Non-pigmented ciliary epithelial cell (primary cell): ENCODE results near the gene CGB5.
"Not testable (repeated sequence)": the region's sequence is repeated elsewhere in the genome, so short reads cannot be mapped to it uniquely, and the experiment has no call there.

Experiments used
- DNase-seq: peaks from one replicate; pipeline ENCODE4 v3.0.0-alpha.2; 2010; ENCODE audit warnings: low read depth

CGB5 gene

DNA sequence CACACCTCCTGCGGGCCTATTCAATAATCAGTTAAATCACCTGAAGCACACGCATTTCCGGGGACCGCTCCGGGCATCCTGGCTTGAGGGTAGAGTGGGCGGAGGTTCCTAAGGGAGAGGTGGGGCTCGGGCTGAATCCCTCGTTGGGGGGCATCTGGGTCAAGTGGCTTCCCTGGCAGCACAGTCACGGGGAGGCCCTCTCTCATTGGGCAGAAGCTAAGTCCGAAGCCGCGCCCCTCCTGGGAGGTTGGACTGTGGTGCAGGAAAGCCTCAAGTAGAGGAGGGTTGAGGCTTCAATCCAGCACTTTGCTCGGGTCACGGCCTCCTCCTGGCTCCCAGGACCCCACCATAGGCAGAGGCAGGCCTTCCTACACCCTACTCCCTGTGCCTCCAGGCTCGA is at the start of gene CGB5:
TSS of gene CGB5 (plus strand) at position 301 of the 400 bp plus-strand sequence. CDS start 362 bp downstream, outside the sequence.
- not testable (repeated sequence) for DNase-seq

DNA sequence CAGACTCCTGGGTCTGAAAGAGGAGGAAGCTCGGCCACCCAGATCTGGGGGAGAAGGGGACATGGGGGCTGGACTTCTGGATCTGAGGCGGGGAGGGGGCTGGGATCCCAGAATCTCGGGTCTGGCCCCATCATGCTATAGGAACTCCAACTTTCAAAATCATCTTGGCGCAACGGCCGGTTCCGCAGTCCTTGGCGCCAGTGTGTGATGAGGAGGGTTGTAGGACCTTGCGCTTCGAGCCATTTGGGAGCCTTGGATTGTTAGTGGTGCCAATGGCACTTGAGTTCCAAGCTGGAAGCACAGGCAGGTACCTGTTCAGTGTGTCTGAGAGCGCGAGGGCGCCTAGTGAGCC is 49.6 kb upstream of the CGB5 start:
- no peak for DNase-seq

DNA sequence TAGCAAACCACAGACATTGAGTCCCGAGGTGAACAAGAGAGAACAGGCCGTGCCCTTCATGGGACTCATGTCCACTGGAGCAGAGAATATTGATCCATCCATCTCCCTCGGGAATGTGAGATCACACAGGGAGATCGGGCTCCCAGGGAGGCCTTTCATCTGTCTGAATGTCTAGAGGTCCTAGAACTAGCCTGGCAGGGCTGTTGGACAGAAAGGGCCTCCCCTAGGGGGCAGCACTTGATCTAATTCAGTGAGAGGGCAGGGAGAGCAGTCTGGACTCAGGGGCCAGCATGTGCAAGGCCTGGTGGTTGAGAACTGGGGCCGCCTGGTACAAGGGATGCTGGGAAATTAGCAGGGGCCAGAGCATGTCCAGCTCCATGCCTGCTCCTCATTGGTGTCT is 45.7 kb upstream of the CGB5 start:
- DNase-seq = no peak

DNA sequence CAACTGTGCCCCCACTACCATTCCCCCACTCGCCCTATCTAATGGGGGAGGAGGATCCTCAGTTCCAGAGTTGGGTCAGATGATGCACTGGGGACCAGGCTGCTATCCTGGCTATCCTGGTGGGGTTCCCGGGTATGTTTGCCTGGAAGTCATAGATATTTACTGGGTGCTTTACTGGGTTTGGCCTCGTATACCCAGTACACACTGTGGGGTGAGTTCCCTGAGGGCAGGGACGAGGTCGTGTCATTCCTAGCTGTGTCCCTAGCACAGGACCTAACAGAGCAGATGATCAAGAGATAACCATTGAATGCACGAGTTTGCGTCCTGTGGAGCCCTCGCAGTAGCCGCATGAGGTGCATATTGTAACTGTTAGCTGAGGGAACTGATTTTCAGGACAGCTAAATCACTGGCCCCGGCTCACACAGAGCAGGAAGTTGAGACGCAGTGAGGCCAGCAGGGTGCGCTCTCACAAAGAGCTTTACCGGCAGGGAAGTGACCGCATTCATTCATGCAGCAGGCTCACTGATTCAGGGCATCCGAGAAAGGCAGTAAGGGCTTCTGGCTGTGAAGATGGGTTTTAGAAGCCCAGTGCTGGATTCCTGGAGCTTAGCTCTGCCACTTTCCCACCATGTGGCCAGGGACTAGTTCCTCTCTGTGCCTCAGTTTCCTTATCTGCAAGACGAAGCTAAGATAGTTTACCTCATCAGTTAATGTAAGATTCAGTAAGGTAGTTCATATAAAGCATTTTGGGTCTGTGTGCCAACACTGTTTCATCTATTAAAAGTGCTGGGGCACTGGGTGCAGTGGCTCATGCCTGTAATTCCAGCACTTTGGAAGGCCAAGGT is 43.9 kb upstream of the CGB5 start:
- DNase-seq = no peak

DNA sequence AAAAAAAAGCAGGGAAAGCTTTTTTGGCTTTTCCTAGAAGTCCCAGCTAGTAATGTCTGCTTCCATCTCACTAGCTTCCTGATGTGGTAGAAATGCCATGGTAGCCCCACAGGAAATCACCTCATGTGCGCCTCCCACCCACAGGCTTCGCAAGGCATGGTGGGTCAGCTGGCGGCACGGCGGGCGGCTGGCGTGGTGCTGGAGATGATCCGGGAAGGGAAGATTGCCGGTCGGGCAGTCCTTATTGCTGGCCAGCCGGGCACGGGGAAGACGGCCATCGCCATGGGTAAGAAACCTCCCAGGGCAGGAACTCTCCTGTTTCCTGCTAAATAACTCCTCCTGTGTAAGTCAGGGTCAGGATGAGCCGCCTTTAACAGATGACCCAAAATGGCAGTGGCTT is 39.5 kb upstream of the CGB5 start:
- no peak for DNase-seq

DNA sequence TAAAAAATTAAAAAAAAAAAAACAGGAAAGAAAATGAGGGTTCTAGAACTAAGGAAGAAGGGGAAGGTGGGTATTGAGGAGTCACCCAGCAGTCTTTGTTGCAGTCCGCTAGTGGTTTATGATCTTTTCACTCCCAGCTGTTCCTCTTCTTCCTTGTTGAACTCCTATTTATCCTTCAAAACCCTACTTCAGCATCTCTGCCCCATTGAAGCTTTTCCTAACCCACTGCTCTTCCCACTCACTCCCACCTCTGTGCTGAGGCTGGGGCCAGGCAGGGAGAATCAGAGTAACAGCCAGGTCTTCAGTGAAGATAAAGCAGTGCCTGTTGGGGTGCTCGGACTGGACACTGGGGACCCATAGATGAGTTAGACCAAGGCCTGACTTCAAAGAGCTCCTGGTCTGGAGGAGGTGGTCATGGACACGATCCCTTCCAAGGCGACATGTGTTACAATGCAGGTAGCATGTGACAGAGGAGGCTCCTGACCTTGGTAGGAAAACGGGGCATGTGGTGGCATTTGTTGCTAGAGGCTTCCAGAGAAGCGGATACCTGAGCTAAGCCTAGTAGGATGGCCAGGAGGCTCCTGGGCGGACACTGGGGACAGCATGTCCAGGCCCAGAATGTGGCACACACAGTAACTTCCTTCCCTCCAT is 38.6 kb upstream of the CGB5 start:
- DNase-seq = no peak

DNA sequence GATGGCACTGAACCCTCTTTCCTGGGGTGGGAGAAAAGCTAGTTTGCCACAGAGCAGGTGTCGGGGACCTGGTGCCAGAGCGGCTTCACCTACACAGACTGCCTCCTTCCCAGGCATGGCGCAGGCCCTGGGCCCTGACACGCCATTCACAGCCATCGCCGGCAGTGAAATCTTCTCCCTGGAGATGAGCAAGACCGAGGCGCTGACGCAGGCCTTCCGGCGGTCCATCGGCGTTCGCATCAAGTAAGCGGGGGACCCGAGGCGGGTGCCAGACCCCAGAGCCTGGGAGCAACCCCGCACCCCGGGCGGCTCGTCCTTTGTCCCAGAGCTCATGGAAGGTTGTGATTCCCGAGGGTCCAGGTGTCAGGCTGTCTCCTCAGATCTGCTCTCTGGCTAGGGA is 36.7 kb upstream of the CGB5 start:
- no peak for DNase-seq

DNA sequence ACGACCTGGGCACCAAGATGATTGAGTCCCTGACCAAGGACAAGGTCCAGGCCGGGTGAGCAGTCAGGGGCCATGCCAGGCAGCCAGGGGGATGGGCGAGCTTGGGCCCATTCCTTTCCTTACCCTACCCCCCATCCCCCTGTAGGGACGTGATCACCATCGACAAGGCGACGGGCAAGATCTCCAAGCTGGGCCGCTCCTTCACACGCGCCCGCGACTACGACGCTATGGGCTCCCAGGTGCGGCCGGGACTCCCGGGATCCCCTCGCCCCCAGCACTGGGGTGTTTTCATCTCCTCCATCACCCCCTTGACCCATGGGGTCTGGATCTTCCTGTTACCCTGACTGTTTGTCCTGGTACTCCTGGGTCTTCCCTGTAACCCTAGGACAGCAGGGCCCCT is 33.8 kb upstream of the CGB5 start:
- DNase-seq = no peak

DNA sequence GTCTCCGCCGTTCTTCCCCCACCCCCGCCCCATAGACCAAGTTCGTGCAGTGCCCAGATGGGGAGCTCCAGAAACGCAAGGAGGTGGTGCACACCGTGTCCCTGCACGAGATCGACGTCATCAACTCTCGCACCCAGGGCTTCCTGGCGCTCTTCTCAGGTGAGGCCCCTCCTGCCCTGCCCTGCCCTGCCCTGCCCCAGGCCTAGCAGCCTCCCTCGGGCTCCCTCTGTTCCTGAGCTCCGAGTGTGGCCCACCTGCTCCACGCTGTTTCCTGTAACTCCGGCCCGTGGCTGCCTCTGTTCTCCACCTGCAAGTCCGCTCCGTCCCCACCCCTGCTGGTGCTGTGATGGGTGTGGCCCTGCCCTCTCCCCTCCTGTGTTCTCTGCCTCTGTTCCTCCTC is 33.2 kb upstream of the CGB5 start:
- no peak for DNase-seq

DNA sequence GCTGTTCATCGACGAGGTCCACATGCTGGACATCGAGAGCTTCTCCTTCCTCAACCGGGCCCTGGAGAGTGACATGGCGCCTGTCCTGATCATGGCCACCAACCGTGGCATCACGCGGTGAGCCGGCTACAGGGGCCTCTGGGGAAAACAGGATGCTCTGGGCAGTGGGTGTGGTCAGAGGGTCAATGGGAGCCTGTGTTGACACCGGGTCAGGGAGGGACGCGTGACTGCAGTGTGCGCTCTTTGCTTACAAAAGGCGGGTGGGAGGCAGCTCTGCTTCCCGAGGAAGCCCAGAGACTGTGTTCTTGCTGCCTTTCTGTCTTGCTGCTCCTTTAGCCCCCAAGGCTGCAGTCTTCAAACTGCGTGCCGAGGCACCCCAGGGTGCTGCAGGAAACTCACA is 32.5 kb upstream of the CGB5 start:
- no peak for DNase-seq

DNA sequence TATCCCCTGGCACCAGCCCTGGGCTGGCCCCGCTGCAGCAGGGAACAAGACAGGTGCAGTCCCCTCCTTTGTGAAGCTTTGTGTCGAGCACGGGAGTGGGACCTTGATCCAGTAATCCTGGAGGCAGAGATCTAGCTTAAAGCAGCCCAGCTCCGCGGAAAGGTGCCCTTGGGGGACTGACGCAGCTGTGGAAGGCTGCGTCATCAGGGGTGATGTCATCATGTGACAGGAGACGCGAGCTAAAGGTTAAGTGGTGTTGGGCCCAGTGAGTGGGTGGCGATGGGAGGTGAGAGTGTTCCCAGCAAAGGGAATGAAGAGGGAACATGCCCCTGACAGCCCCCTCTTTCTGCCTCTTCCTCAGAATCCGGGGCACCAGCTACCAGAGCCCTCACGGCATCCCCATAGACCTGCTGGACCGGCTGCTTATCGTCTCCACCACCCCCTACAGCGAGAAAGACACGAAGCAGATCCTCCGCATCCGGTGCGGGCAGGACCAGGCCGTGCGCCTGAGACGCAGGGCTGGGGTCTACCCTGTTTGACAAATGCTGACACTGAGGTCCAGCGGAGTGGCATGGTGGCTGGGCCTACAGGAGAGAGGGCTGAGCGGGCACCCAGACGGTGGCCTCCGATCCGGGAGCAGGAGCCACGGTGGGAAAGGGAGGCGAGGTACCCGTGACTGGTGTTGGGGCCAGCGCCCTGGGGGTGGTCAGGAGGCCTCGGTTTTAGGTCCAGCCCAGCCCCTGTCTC is 29.4 kb upstream of the CGB5 start:
- no peak for DNase-seq

DNA sequence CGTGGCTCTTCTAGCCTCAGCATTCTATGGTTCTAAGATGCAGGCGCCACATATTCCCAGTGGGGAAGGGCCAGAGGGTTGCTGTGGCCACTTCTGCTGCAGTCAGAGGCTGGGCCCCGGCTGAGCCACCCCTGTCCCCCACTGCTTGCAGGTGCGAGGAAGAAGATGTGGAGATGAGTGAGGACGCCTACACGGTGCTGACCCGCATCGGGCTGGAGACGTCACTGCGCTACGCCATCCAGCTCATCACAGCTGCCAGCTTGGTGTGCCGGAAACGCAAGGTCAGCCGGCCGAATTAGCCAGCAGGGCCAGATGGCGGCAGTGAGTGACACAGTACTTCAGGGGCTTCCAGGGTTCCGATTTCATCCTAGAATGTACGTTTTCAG is 28.8 kb upstream of the CGB5 start:
- DNase-seq = no peak

DNA sequence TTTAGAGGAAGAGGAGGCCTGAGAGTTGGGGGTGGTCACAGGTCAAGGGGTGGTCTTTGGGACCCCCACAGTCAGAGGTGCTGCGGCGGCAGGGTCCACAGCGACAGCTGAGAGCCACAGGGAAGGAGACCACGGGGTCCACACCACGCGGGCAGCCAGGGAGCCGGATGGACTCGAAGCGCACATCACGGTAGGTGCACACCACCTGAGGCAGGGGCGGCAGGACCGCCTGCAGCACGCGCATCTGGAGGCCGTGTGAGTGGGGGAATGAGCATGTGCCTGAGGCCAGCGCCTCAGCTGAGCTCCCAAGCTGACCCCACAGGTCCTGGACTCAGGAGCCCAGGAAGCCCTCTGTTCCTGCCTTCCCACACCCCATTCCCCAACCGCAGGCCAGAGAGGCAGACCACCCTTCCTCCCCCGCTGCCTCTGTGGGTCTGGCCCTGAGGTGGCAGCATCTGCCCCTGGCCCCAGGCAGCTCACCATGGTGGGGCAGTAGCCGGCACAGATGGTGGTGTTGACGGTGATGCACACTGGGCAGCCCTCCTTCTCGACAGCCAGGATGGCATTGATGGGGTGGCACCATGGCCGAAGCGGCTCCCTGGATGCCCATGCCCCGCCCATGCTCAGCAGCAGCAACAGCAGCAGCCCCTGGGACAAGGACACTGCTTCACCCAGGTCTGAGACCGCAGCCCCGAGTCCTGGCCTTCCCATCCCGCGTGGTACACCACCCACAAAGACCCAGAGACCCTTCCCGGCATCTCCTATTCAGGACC is 27.4 kb upstream of the CGB5 start:
- DNase-seq = no peak

DNA sequence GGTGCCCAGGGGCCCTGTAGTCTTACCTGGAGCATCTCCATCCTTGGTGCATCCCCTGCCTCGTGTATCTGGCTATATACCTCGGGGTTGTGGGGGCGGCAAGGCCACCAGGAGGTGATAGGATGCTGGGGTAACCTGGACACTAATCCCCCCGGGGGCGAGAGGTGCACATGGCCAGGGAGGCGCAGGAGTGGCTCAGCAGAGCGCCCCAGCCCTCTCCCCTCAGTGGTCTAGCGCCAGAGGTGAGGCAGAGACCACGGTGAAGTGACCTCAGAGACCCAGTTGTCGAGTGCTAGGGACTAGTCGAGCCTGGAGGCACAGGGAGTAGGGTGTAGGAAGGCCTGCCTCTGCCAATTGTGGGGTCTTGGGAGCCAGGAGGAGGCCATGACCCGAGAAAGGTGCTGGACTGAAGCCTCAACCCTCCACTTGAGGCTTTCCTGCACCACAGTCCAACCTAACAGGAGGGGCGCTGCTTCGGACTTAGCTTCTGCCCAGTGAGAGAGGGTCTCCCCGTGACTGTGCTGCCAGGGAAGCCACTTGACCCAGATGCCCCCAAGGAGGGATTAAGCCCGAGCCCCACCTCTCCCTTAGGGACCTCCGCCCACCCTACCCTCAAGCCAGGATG is 26.5 kb upstream of the CGB5 start, which contains the start of gene LHB:
TSS of gene LHB (minus strand) at position 51 of the 625 bp plus-strand sequence. CDS start at position 41, 10 bp downstream.
- DNase-seq = no peak

DNA sequence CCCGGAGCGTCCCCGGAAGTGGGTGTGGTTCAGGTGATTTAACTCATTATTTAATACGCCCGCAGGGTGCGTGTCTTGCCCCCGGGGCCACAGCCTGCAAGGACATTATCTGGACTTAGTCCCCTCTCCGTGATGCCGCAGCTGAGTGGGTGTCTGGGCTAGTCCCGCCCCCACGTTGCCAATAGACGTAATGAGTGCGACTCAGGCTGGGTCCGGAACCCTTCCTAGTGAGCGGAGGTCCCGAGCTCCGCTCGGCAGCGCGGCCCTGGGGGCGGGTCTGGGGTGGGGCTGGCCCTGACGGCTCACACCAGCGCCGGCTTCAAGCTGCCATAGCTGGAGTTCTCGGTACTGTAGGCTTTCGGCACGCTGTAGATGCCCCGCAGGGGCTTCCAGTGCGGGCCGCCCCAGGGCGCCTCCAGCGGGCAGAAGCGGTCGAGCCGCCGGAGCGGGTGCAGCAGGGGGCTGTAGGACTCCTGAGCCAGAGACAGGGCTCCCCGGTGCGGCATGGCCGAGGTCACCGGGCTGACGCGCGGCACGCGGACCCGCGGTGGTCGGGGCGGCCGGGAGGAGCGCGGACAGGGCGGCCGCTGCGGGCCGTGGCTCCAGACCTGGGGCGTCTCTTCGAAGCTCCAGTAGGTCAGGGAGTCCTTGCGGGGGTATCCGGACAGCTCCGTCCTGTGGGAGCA is 25.8 kb upstream of the CGB5 start:
- no peak for DNase-seq

DNA sequence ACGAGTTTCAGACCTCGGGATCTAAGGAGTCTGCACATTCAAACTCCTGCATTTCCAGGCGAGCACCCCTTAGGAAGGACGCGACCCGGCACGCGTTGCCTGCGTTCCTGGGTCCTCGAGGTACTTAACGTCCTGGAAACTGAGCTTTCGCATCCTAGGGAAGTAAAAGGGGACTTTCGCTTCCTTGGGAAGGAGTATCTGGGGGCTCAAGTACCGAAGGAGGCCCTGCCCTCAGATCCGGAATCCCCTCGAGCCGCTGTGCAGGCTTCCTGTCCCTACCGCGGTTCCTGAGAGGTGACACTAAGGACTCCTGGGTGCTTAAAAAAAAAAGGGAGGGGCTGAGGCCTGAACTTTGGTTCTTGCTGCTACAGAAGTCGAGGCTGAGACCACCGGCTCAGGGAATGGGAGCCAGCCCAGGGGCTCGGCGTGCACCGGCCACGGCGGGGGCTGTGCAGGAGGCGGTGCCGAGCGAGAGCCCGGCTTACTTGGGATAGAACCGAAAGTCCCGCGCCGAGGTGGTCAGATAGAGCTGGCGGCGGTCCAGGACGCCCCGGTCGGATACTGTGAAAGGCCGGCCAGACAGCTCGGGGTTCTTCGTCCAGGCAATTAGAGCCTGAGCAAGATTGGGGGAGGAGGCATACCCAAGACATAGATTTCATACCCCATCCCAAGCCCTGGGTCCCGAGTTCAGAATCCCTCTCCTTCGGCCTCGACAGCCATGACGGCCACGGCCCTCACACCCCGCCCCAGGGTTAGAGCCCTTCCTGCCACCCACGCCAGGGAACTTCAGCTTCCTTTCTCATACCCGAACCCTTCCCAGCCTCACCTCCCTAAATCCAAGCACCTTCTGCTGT is 25.0 kb upstream of the CGB5 start:
- not testable (repeated sequence) for DNase-seq

DNA sequence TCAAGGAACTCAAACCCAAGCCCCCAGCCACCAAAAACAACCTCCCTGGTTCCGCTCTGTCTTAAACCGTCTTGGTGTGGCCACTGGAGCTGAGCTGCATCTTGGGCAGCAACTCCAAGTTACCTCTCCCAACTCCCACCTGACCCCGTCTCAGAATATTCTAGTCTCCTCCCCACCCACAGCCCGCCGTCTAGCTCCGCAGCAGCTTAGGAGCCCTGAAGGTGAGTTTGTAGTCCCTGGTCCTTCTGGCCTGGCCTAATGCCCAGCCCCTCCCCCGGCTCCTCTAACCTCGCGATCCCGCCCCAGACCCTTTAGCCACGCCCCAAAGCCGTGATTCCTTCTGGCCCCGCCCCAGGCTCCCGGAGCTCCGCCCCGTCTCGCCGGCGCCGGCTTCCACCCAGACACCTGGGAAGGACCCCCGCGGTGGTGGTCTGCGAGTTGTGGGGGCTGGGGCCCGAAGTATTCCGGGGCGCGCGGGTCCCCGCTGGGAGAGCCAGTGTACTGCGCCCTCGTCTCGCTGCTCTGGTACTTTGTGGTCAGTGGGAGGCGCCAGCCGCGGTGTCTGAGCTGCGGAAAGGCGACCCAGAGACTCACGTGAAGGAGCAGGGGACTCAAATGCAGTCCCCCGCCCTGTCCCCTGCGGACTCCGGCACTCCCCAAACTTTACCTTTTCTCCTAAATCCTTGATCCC is 24.3 kb upstream of the CGB5 start:
- no peak for DNase-seq

DNA sequence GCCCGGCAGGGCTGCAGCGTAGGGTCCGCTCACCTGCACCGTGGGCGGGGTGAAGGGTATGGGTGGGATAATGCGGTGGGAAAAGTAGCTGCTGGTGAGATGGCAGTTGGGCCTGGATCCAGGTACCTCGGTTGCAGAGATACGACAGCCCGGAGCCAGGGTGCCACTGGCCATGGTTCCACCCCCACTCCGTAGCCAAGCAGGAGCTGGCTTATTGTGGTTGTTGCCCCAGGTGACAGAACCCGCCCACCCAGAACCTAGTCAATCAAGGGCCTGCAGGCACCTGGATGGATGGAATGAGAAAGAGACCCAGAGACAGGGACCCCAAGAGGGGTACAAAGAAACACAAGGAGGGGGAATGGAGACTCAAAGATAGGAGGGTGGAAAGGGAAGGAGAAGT is 23.3 kb upstream of the CGB5 start:
- DNase-seq = no peak
